Brain microvascular endothelial cell (primary cell): ENCODE measurements around the gene COG2.

ENCODE experiments used
- DNase-seq: peaks from one replicate; pipeline ENCODE4 v3.0.0-alpha.2; 2020
- H3K27ac ChIP-seq: fragments of 250-450 bp; sonication (Bioruptor Pico); 2 replicates; pipeline ENCODE4 v1.5.1; 2020; ENCODE audit warnings: mild to moderate bottlenecking, moderate library complexity
- H3K27me3 ChIP-seq: fragments of 250-450 bp; sonication (Bioruptor Pico); replicated peaks from 2 replicates; pipeline ENCODE4 v1.5.1; 2020; ENCODE audit warnings: mild to moderate bottlenecking
- H3K36me3 ChIP-seq: fragments of 250-450 bp; sonication (Bioruptor Pico); replicated peaks from 2 replicates; pipeline ENCODE4 v1.5.1; 2020; ENCODE audit warnings: mild to moderate bottlenecking
- H3K4me3 ChIP-seq: 2 replicates; pipeline ENCODE4 v1.5.1; 2011; ENCODE audit warnings: low read depth, mild to moderate bottlenecking, control low read depth, low read length, moderate library complexity
- CTCF ChIP-seq: IDR thresholded peaks from 2 replicates; pipeline ENCODE4 v1.5.1; 2011; ENCODE audit warnings: low read depth, mild to moderate bottlenecking, moderate library complexity, low read length, control low read depth, inconsistent platforms; ENCODE audit errors: missing control alignments
- in situ Hi-C: cut with HindIII; loops from 2 replicates; pipeline ENCODE4 v1.10.0; 2017; ENCODE audit warnings: low sequenced_read_pairs, low pct_ligation_motif_present

COG2 gene

GRCh38 chr1:230669543-230669942 lies 27.3 kb downstream of the COG2 start:
- Histone ChIP-seq H3K36me3 (peaks cover 21% of the 10 kb centered on the region), H3K4me3 (no peak overlapping the region), H3K27ac (no peak overlapping the region), H3K27me3 (no peaks in the 10 kb centered on the region)
- DNase-seq = no peak
- no peak for TF ChIP-seq CTCF
- in situ Hi-C loops = no loop called here

GRCh38 chr1:230674581-230674980 lies 32.3 kb downstream of the COG2 start:
- TF ChIP-seq CTCF = no peak
- in situ Hi-C loops = no loop called here
- peaks cover 11% of the 10 kb centered on the region for H3K36me3 ChIP-seq

GRCh38 chr1:230677200-230677599 lies 34.9 kb downstream of the COG2 start:
- no peak for DNase-seq
- Histone ChIP-seq H3K36me3 (peaks cover 3% of the 10 kb centered on the region), H3K27ac (no peak overlapping the region), H3K4me3 (no peak overlapping the region), H3K27me3 (no peaks in the 10 kb centered on the region)
- no peak for TF ChIP-seq CTCF
- in situ Hi-C loops = no loop called here

More at GRCh38 chr1:230674581-230674980, 32.3 kb downstream of the COG2 start:
- Histone ChIP-seq H3K4me3 (no peak overlapping the region), H3K27ac (no peak overlapping the region), H3K27me3 (no peaks in the 10 kb centered on the region)
- DNase-seq = no peak

- peaks cover 3% of the 10 kb centered on the region for H3K36me3 ChIP-seq
Measured at GRCh38 chr1:230679192-230679591, 36.9 kb downstream of the COG2 start.

GRCh38 chr1:230679825-230680224 lies 37.5 kb downstream of the COG2 start:
- H3K4me3 ChIP-seq = no peak overlapping the region
- no peaks in the 10 kb centered on the region for H3K27me3 ChIP-seq
- no peak for TF ChIP-seq CTCF
- H3K27ac ChIP-seq = no peak overlapping the region
- in situ Hi-C loops = no loop called here
- H3K36me3 ChIP-seq = peaks cover 4% of the 10 kb centered on the region
- DNase-seq = no peak

More at GRCh38 chr1:230679192-230679591, 36.9 kb downstream of the COG2 start:
- Histone ChIP-seq H3K27me3 (no peaks in the 10 kb centered on the region), H3K4me3 (no peak overlapping the region), H3K27ac (no peak overlapping the region)
- DNase-seq = no peak
- no peak for TF ChIP-seq CTCF
- in situ Hi-C loops = no loop called here

- DNase-seq = no peak
- no peaks in the 10 kb centered on the region for H3K27me3 ChIP-seq
- TF ChIP-seq CTCF = no peak
- no peak overlapping the region for H3K27ac ChIP-seq
- H3K36me3 ChIP-seq = peaks cover 9% of the 10 kb centered on the region
- in situ Hi-C loops = no loop called here
- no peak overlapping the region for H3K4me3 ChIP-seq
Measured at GRCh38 chr1:230680300-230681025, 38.2 kb downstream of the COG2 start.
